Measurements from ENCODE around the gene EPHA4. TPM values are rescaled to one million over a fixed set of nuclear protein-coding genes. Genes with fewer than 3 reads are reported as not detected.

EPHA4 gene
- total RNA-seq, 1 experiment from 2014 or later: 3.3 TPM

DNA sequence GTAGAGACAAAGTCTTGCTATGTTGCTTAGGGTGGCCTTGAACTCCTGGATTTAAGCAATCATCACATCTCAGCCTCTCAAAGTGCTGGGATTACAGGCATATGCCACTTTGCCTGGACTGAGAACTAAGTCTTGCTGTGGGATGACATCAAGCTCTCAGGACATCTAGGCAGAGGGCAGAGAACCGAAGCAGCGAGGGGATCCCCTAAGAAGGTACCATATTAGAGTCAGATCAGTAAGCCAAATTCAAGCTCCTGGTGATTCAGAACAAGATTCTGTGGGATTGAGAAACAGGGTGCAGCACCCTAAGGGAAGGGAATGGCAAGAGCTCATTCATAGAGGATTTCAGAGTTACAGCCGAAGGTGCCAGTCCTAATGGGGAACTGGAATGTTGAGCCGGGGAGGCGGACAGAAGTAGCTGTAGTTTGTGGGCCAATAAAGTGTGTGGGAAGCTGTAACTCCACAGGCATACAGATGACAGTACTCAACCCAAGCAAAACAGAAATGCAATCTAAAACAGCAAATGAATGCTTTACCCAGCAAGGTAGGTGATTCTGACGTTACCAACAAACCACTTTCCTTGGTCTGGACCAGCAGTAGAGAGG is 30.9 kb downstream of the EPHA4 start:
- Histone ChIP-seq H3K9ac (ENCODE audit: low read length) (no peak overlapping the region), H3K4me3 (ENCODE audit: low read length) (no peak overlapping the region), H3K36me3 (ENCODE audit: low read depth, low read length) (no peaks in the 10 kb centered on the region), H3F3A (ENCODE audit: low read length, unreplicated experiment) (no peaks in the 10 kb centered on the region), H3K4me1 (ENCODE audit: insufficient read depth, low read length) (0 out of 2 replicates have a peak, but pooled peaks cover 3% of the 10 kb centered on the region), H3K27me3 (ENCODE audit: low read length) (no peaks in the 10 kb centered on the region), H3K9me3 (ENCODE audit: low read length) (no peaks in the 10 kb centered on the region), H3K9me2 (replicated peaks; ENCODE audit: low read length) (no peaks in the 10 kb centered on the region), H3K79me2 (ENCODE audit: low read length) (no peaks in the 10 kb centered on the region), H4K20me1 (ENCODE audit: low read length) (no peaks in the 10 kb centered on the region), H2AFZ (ENCODE audit: low read length) (no peak overlapping the region), H3K4me2 (ENCODE audit: low read length) (no peak overlapping the region), H3K27ac (ENCODE audit: low read length) (no peak overlapping the region)
- ATAC-seq: no peak
- intact Hi-C loops (cut with micrococcal nuclease): no loop called here
- ChIA-PET CTCF (no interaction called here), POLR2A (ENCODE audit: unreplicated experiment) (no interaction called here)
- no TSS peak for BruUV-seq (replicated peaks)
- no peak for DNase-seq
- TF ChIP-seq, protein P1, sequence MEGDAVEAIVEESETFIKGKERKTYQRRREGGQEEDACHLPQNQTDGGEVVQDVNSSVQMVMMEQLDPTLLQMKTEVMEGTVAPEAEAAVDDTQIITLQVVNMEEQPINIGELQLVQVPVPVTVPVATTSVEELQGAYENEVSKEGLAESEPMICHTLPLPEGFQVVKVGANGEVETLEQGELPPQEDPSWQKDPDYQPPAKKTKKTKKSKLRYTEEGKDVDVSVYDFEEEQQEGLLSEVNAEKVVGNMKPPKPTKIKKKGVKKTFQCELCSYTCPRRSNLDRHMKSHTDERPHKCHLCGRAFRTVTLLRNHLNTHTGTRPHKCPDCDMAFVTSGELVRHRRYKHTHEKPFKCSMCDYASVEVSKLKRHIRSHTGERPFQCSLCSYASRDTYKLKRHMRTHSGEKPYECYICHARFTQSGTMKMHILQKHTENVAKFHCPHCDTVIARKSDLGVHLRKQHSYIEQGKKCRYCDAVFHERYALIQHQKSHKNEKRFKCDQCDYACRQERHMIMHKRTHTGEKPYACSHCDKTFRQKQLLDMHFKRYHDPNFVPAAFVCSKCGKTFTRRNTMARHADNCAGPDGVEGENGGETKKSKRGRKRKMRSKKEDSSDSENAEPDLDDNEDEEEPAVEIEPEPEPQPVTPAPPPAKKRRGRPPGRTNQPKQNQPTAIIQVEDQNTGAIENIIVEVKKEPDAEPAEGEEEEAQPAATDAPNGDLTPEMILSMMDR (conservative IDR thresholded peaks at IDR 0.05; ENCODE audit: low read depth, low read length): no peak
- TF ChIP-seq EZH2 (IDR thresholded peaks at IDR 0.05; ENCODE audit: low read length, unreplicated experiment): no peak
- TF ChIP-seq EZH2phosphoT487 (IDR thresholded peaks at IDR 0.05; ENCODE audit: borderline replicate concordance, low read length): no peak

- ATAC-seq: no peak
- no peaks in the 10 kb centered on the region for H3F3A ChIP-seq (ENCODE audit: low read length, unreplicated experiment)
- H4K20me1 ChIP-seq (ENCODE audit: low read length): no peaks in the 10 kb centered on the region
- no peak for DNase-seq
- H3K4me3 ChIP-seq (ENCODE audit: low read length): no peak overlapping the region
- no peak overlapping the region for H3K4me2 ChIP-seq (ENCODE audit: low read length)
- no peak overlapping the region for H2AFZ ChIP-seq (ENCODE audit: low read length)
- no peaks in the 10 kb centered on the region for H3K9me3 ChIP-seq (ENCODE audit: low read length)
- no peaks in the 10 kb centered on the region for H3K79me2 ChIP-seq (ENCODE audit: low read length)
- intact Hi-C loops (cut with micrococcal nuclease): no loop called here
- ChIA-PET POLR2A (ENCODE audit: unreplicated experiment) (no interaction called here), CTCF (no interaction called here)
- no TSS peak for BruUV-seq (replicated peaks)
- H3K4me1 ChIP-seq (ENCODE audit: insufficient read depth, low read length): no peaks in the 10 kb centered on the region
- H3K27ac ChIP-seq (ENCODE audit: low read length): no peak overlapping the region
- no peaks in the 10 kb centered on the region for H3K36me3 ChIP-seq (ENCODE audit: low read depth, low read length)
- TF ChIP-seq EZH2phosphoT487 (IDR thresholded peaks at IDR 0.05; ENCODE audit: borderline replicate concordance, low read length) (no peak), EZH2 (IDR thresholded peaks at IDR 0.05; ENCODE audit: low read length, unreplicated experiment) (no peak)
- TF ChIP-seq, protein P1 (conservative IDR thresholded peaks at IDR 0.05; ENCODE audit: low read depth, low read length): no peak
- H3K9me2 ChIP-seq (replicated peaks; ENCODE audit: low read length): no peaks in the 10 kb centered on the region
- no peaks in the 10 kb centered on the region for H3K27me3 ChIP-seq (ENCODE audit: low read length)
- no peak overlapping the region for H3K9ac ChIP-seq (ENCODE audit: low read length)
These were observed 32.9 kb downstream of the EPHA4 start for GRCh38 chr2:221539246-221539645.

GRCh38 chr2:221535824-221536223 is 36.3 kb downstream of the EPHA4 start:
- no peaks in the 10 kb centered on the region for H3K36me3 ChIP-seq (ENCODE audit: low read depth, low read length)
- ATAC-seq: no peak
- CTCF ChIA-PET: no interaction called here

More at GRCh38 chr2:221535824-221536223, 36.3 kb downstream of the EPHA4 start:
- no peak overlapping the region for H3K27ac ChIP-seq (ENCODE audit: low read length)
- H3F3A ChIP-seq (ENCODE audit: low read length, unreplicated experiment): no peaks in the 10 kb centered on the region
- intact Hi-C loops (cut with micrococcal nuclease): no loop called here
- no TSS peak for BruUV-seq (replicated peaks)
- H3K4me3 ChIP-seq (ENCODE audit: low read length): no peak overlapping the region
- no peaks in the 10 kb centered on the region for H3K9me3 ChIP-seq (ENCODE audit: low read length)
- H2AFZ ChIP-seq (ENCODE audit: low read length): no peak overlapping the region
- H3K4me1 ChIP-seq (ENCODE audit: insufficient read depth, low read length): 0 out of 2 replicates have a peak, but pooled peaks cover 8% of the 10 kb centered on the region
- H3K9ac ChIP-seq (ENCODE audit: low read length): no peak overlapping the region
- no peaks in the 10 kb centered on the region for H3K27me3 ChIP-seq (ENCODE audit: low read length)
- H3K79me2 ChIP-seq (ENCODE audit: low read length): no peaks in the 10 kb centered on the region
- no peaks in the 10 kb centered on the region for H4K20me1 ChIP-seq (ENCODE audit: low read length)
- H3K9me2 ChIP-seq (replicated peaks; ENCODE audit: low read length): no peaks in the 10 kb centered on the region
- TF ChIP-seq EZH2 (IDR thresholded peaks at IDR 0.05; ENCODE audit: low read length, unreplicated experiment) (no peak), EZH2phosphoT487 (IDR thresholded peaks at IDR 0.05; ENCODE audit: borderline replicate concordance, low read length) (no peak)
- TF ChIP-seq, protein P1 (conservative IDR thresholded peaks at IDR 0.05; ENCODE audit: low read depth, low read length): no peak
- POLR2A ChIA-PET (ENCODE audit: unreplicated experiment): no interaction called here
- no peak for DNase-seq
- H3K4me2 ChIP-seq (ENCODE audit: low read length): no peak overlapping the region
